Fibroblast of lung (primary cell): ENCODE data around the gene CGB7. TPM values are rescaled to one million over a fixed set of nuclear protein-coding genes. Genes with fewer than 3 reads are reported as not detected.

Experiments
- DNase-seq, 2 donors: peaks; one replicate each; pipeline versions ENCODE4 v3.0.0 to v3.0.0-alpha.2; 2010; ENCODE audit warnings: low read depth in 2 of 2
- H2AFZ ChIP-seq: 2 replicates; pipeline ENCODE4 v1.5.1; 2012; ENCODE audit warnings: low read length, control low read depth, inconsistent platforms
- H3K27ac ChIP-seq: 2 replicates; pipeline ENCODE4 v1.5.1; 2011; ENCODE audit warnings: low read length, control low read depth; ENCODE audit not compliant: insufficient read depth
- H3K27me3 ChIP-seq: 2 replicates; pipeline ENCODE4 v1.5.1; 2011; ENCODE audit warnings: mild to moderate bottlenecking, low read length; ENCODE audit not compliant: control insufficient read depth, insufficient read depth
- H3K36me3 ChIP-seq: 2 replicates; pipeline ENCODE4 v1.5.1; 2011; ENCODE audit warnings: low read length; ENCODE audit not compliant: control insufficient read depth, insufficient read depth
- H3K4me1 ChIP-seq: 2 replicates; pipeline ENCODE4 v1.5.1; 2011; ENCODE audit warnings: low read length; ENCODE audit not compliant: control insufficient read depth, insufficient read depth; ENCODE audit errors: extremely low read depth
- H3K4me2 ChIP-seq: 2 replicates; pipeline ENCODE4 v1.5.1; 2011; ENCODE audit warnings: low read length, control low read depth; ENCODE audit not compliant: insufficient read depth; ENCODE audit errors: extremely low read depth
- H3K4me3 ChIP-seq, 4 experiments: fragments of 200-600 bp in 1 of 4; sonication (generic) in 1 of 4; replicated peaks in 1 of 4; 2 replicates each; pipeline ENCODE4 v1.5.1; 2011 to 2016; ENCODE audit warnings: low read length in 4 of 4, low read depth in 3 of 4, mild to moderate bottlenecking in 3 of 4, control low read depth in 2 of 4, inconsistent platforms in 1 of 4, mixed read lengths in 1 of 4; ENCODE audit not compliant: insufficient read depth in 1 of 4; ENCODE audit errors: control extremely low read depth in 1 of 4
- H3K79me2 ChIP-seq: 2 replicates; pipeline ENCODE4 v1.5.1; 2012; ENCODE audit warnings: mild to moderate bottlenecking, low read length, inconsistent platforms; ENCODE audit not compliant: control insufficient read depth, insufficient read depth
- H3K9ac ChIP-seq: 2 replicates; pipeline ENCODE4 v1.5.1; 2011; ENCODE audit warnings: mild to moderate bottlenecking, low read length, control low read depth; ENCODE audit not compliant: insufficient read depth
- H3K9me3 ChIP-seq: 2 replicates; pipeline ENCODE4 v1.5.1; 2012; ENCODE audit warnings: low read depth, low read length; ENCODE audit not compliant: control insufficient read depth, insufficient read depth
- H4K20me1 ChIP-seq: 2 replicates; pipeline ENCODE4 v1.5.1; 2011; ENCODE audit warnings: low read length; ENCODE audit not compliant: control insufficient read depth, insufficient read depth; ENCODE audit errors: extremely low read depth
- EZH2 ChIP-seq: IDR thresholded peaks from 2 replicates; pipeline ENCODE4 v1.5.1; 2012; ENCODE audit warnings: low read length, control low read depth, mild to moderate bottlenecking; ENCODE audit errors: missing control alignments
- polyA plus RNA-seq, 2 donors: library from polyadenylated mRNA; depleted of rRNA in 1 of 2; stranded (reverse) in 1 of 2; unstranded in 1 of 2; fragments of >200 nt; gene quantifications; 2 replicates each; pipeline ENCODE4 v1.2.1, GENCODE V29; 2011 to 2012; ENCODE audit warnings: missing spikeins in 1 of 2
- total RNA-seq: library from RNA; depleted of rRNA; stranded (reverse); fragments of >200 nt; gene quantifications from 2 replicates; pipeline ENCODE4 v1.2.1, GENCODE V29; 2014
- TF ChIP-seq, protein P1 (sequence below), 2 donors: IDR thresholded peaks in 1 of 2; conservative IDR thresholded peaks in 1 of 2; 1 replicate in 1 of 2; 2 replicates in 1 of 2; pipeline ENCODE4 v1.5.1; 2011 to 2012; ENCODE audit warnings: low read length in 2 of 2, control low read depth in 1 of 2, inconsistent platforms in 1 of 2, low read depth in 1 of 2, mild to moderate bottlenecking in 1 of 2

CGB7 gene
- total and polyA plus RNA-seq, 2 donors (not counting 1 experiment from before 2014, with no cell fraction given) = under 0.01 to 0.12 TPM

DNA sequence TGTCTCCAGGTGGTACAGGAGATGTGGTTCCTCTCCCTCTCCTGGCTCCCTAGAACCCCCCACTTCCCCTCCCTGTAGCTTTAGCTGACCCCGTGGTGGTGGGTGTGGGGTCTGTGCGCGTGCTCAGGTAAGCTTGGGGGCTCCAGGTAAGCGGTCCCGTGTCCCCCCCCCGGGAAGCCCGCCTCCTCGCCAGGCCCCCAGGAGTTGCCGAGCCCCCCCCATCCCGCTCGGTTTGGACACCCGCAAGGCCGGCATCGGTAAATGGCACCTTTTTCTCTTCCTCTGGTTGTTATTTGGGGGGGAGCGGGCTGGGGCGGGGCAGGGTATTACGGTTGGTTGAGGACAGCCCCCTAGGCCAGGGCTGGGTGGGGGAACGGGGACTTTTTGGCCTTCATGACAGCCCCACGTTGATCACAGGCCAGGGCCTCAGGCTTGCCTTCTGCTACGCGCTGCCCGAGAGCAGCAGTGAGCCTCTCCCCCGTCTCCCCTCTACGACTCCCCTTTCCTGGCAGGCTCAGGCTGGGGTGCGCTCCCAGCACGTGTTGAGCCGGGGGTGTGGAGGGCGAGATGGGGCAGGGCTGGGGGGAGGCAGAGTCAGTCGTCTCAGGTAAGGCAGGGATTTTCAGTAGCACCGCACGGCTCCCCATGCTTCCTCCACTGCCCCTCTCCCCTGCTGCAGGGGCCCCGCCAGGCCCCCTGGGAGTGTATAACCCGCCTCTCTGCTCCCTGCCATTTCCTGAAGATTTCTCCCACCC, 46.0 kb upstream of the CGB7 start:
- Histone ChIP-seq H3K9me3 (no peaks in the 10 kb centered on the region), H3K36me3 (peaks cover 56% of the 10 kb centered on the region)
- no peak for DNase-seq

GRCh38 chr19:49102303-49102702, 44.8 kb upstream of the CGB7 start:
- Histone ChIP-seq H3K9me3 (no peaks in the 10 kb centered on the region), H3K9ac (no peak overlapping the region), H3K27ac (no peak overlapping the region), H3K27me3 (no peaks in the 10 kb centered on the region), H3K36me3 (peaks cover 51% of the 10 kb centered on the region), H3K4me3 (no peak overlapping the region), H2AFZ (no peak overlapping the region), H3K4me1 (no peaks in the 10 kb centered on the region), H4K20me1 (no peaks in the 10 kb centered on the region), H3K79me2 (peaks cover 16% of the 10 kb centered on the region), H3K4me2 (no peak overlapping the region)
- TF ChIP-seq, protein P1, sequence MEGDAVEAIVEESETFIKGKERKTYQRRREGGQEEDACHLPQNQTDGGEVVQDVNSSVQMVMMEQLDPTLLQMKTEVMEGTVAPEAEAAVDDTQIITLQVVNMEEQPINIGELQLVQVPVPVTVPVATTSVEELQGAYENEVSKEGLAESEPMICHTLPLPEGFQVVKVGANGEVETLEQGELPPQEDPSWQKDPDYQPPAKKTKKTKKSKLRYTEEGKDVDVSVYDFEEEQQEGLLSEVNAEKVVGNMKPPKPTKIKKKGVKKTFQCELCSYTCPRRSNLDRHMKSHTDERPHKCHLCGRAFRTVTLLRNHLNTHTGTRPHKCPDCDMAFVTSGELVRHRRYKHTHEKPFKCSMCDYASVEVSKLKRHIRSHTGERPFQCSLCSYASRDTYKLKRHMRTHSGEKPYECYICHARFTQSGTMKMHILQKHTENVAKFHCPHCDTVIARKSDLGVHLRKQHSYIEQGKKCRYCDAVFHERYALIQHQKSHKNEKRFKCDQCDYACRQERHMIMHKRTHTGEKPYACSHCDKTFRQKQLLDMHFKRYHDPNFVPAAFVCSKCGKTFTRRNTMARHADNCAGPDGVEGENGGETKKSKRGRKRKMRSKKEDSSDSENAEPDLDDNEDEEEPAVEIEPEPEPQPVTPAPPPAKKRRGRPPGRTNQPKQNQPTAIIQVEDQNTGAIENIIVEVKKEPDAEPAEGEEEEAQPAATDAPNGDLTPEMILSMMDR (conservative IDR thresholded peaks at IDR 0.05 in 1 of 2, IDR thresholded peaks at IDR 0.05 in 1 of 2; ENCODE audit: low read depth in 1 of 2, low read length in 2 of 2) = no peak
- TF ChIP-seq EZH2 = no peak
- no peak for DNase-seq

More for the DNA sequence above, 46.0 kb upstream of the CGB7 start:
- Histone ChIP-seq H3K27ac (no peak overlapping the region), H3K9ac (no peak overlapping the region), H4K20me1 (no peaks in the 10 kb centered on the region), H3K4me2 (no peak overlapping the region), H2AFZ (no peak overlapping the region), H3K27me3 (no peaks in the 10 kb centered on the region), H3K4me1 (no peaks in the 10 kb centered on the region), H3K79me2 (peaks cover 11% of the 10 kb centered on the region), H3K4me3 (no peak overlapping the region)
- TF ChIP-seq, protein P1 (conservative IDR thresholded peaks at IDR 0.05 in 1 of 2, IDR thresholded peaks at IDR 0.05 in 1 of 2; ENCODE audit: low read depth in 1 of 2, low read length in 2 of 2) = no peak
- no peak for TF ChIP-seq EZH2

GRCh38 chr19:49101160-49101559, 43.6 kb upstream of the CGB7 start:
- H3K4me3 ChIP-seq = no peak overlapping the region
- H3K9me3 ChIP-seq = no peaks in the 10 kb centered on the region
- peaks cover 17% of the 10 kb centered on the region for H3K79me2 ChIP-seq
- H3K27me3 ChIP-seq = no peaks in the 10 kb centered on the region
- H4K20me1 ChIP-seq = no peaks in the 10 kb centered on the region
- no peak for DNase-seq
- no peaks in the 10 kb centered on the region for H3K4me1 ChIP-seq
- no peak for TF ChIP-seq EZH2
- TF ChIP-seq, protein P1 (conservative IDR thresholded peaks at IDR 0.05 in 1 of 2, IDR thresholded peaks at IDR 0.05 in 1 of 2; ENCODE audit: low read depth in 1 of 2, low read length in 2 of 2) = no peak
- no peak overlapping the region for H3K27ac ChIP-seq
- no peak overlapping the region for H3K9ac ChIP-seq
- H2AFZ ChIP-seq = no peak overlapping the region
- H3K4me2 ChIP-seq = no peak overlapping the region
- peaks cover 45% of the 10 kb centered on the region for H3K36me3 ChIP-seq
